GM19324 (cell line): ENCODE data around the gene SLC10A1.
"Not testable (repeated sequence)": the region's sequence is repeated elsewhere in the genome, so short reads cannot be mapped to it uniquely, and the experiment has no call there.

Experiments used
- ATAC-seq: cut with Tn5 transposase; IDR thresholded peaks from one replicate; pipeline ENCODE4 v1.9.1; 2021; ENCODE audit warnings: mild to moderate bottlenecking, moderate library complexity; ENCODE audit not compliant: unreplicated experiment, low FRiP score

Gene SLC10A1

DNA sequence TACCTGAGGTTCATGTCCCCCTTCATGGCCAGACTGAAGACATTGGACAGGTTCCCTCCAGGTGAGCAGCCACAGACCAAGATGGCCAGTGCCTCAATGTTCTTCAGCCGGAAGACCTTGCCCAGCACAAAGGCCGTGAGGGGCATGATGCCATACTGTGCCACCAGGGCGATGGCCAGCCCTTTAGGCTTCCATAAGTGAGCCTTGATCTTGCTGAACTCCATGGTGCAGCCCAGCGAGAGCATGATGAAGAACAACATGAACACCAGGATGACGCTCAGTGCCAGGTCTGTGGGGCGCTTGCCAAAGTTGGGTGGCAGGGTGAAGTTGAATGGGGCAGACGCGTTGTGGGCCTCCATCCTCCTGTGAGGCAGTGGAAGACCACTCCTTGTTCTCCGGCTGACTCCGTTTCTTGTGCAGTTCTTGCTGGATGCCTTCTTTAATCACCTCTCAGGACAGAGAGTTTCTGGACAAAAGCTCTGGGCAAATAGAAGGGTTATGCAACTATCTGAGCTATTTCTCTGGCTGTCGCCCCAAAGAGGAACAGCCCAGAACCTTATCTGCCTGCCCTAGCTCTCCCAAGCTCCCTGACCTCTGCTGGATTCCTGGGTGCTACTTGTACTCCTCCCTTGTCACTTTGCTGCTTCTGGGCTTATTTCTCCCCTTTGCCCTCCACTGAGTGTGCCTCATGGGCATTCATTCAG, at the start of gene SLC10A1:
Gene SLC10A1, minus strand, starts transcription at position 445 of the 704 bp plus-strand sequence. Its CDS starts 86 bp downstream, at position 359.
- ATAC-seq, result no peak

DNA sequence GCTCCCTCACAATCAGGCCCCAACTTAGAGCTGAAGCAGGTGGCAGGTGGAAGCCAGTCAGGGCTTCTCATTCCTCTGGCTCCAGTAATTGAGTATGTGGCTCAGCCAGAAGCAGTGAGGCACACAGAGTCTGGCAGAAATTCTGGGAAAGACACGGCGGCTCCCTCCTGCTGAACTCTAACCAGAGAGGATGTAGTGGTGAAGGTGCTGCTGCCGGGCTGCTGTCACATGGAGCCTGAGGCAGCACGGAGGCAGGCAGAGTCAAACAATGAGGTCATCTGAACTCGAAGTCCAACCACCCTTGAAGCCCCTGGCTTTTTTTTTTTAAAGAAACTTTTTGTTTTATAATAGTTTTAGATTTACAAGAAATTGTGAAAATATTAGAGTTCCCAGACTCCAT, 48.7 kb upstream of the SLC10A1 start:
- no peak for ATAC-seq

GRCh38 chr14:69845050-69845581, 48.1 kb upstream of the SLC10A1 start:
- ATAC-seq, result no peak

GRCh38 chr14:69844171-69844570, 47.1 kb upstream of the SLC10A1 start:
- no peak for ATAC-seq

DNA sequence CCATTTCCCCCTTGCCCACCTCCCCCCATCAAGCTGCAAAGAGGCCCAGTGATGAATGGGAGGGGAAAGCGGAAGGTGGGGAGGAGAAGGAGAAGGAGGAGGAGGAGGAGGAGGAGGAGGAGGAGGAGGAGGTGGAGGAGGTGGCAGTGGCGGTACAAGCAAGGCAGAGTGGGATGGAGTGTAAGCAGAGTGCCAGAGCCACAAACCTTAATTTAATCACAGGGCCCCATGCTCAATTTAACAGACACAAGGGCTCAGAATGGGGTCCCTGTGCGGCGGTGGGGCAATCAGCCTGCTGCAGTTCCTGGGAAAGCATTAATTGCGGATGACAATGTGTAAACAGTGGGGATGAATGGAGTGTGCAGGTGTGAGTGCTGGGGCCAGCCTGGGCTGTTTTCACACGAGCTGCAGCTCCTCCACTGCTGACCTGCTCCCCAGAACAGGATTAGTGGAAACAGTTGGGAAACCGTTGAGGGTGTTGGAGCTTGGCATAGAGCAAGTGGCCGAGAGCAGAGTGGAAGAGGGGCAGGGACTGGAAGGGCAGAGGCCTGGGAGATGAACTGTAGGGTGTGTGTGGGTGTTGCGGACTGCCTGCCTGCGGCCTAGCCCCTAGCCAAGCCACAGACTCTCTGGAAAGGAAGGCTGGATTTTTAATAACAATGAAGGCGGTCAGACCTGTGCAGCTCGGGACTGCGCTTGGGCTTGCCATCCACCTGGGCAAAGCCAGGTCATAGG, 45.8 kb upstream of the SLC10A1 start:
- no peak for ATAC-seq

GRCh38 chr14:69841656-69842055, 44.6 kb upstream of the SLC10A1 start:
- no peak for ATAC-seq

- no peak for ATAC-seq
These were observed 42.6 kb upstream of the SLC10A1 start for GRCh38 chr14:69839661-69840060.

- no peak for ATAC-seq
These were observed 41.9 kb upstream of the SLC10A1 start for GRCh38 chr14:69838881-69839416.

- no peak for ATAC-seq
These were observed 31.8 kb upstream of the SLC10A1 start for GRCh38 chr14:69828879-69829278.

- ATAC-seq, result no peak
These were observed 31.3 kb upstream of the SLC10A1 start for GRCh38 chr14:69828354-69828753.

DNA sequence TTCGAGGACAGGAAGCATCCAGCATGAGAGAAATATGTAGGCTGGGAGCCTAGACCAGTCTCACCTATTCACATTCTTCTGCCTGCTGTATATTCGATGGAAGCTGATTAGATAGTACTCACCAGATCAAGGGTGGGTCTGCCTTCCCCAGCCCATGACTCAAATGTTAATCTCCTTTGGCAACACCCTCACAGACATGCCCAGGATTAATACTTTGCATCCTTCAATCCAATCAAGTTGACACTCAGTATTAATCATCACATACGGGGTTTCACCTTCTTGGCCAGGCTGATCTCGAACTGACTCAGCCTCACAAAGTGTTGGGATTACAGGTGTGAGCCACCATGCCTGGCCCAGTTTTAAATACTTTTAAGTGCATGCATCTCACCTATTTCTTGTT, 30.5 kb upstream of the SLC10A1 start:
- no peak for ATAC-seq

- no peak for ATAC-seq
These were observed 25.4 kb upstream of the SLC10A1 start for GRCh38 chr14:69822456-69822855.

DNA sequence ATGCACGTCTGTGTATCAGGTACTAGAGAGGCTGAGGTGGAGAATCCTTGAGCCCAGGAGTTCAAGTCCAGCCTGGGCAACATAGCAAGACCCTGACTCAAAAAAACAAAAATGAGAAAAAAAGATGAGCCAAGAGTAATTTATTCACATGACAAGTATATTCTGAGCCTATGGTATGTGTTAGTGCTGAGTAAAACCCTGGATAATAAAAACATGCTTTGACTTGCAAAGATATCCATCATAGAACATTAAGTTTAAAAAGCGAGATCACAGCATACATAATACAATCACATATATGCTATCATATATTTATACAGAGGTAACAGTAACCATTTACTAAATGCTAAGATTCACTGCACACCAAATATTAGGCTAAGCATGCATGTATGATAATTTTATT, 23.9 kb upstream of the SLC10A1 start:
- ATAC-seq, result no peak

DNA sequence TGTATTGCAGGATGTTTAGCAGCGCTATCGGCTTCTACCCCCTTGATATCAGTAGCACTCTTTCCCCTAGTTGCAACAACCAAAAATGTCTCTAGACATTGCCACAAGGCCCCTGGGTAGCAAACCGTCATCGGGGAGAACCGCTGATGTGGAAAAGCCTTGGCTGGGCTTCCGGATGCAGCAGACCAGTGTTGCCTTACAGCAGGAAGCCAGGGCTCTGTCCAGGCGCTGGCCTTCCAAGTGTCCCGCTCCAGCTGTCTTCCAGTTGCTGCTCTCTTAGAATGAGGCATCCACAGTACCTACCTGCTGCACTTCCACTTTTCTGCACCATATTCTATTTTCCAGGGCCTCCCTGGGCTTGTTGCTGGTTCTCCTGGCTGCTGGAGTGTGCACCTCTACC, 22.6 kb upstream of the SLC10A1 start:
- ATAC-seq, result no peak

DNA sequence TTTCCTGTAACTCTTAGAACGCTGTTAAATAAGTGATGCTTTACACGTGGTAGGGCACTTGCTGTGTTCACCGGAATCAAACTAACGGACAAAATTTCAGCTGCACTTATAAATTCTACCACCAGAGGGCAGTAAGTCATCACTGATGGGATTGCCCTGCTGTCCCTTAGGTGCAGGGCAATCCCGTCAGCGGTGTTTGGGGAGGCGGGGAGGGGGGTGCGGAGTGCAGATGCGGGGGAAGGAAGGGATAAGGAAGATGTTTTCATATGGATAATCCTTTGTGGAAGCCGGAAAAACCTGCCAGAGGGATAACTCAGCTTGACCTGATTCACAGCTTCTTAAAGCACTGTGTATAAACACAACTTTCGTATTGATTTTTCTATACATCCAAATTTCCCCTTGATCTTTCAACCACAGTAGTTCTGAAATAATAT, 21.7 kb upstream of the SLC10A1 start:
- ATAC-seq, result no peak

- no peak for ATAC-seq
These were observed 19.2 kb upstream of the SLC10A1 start for GRCh38 chr14:69816216-69816615.

- no peak for ATAC-seq
These were observed 18.5 kb upstream of the SLC10A1 start for GRCh38 chr14:69815556-69815955.

DNA sequence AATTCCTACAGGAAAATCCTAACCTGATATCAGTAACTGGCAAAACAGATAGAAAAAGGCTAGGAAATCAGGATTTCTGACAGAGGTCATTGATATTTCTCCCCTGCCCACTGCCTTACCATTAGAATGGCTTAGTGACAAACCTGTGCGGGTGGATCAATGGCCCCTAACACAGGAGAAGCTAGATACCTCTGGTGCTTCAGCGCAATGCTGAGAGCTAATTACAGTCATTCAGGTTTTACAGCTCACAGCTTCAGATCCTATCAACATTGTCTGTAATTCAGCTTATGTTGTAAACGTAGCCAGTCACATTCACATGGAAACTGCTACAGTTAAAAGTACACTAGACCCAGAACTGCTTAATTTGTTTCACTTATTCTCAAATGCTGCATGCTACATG, 17.4 kb upstream of the SLC10A1 start:
- ATAC-seq, result no peak

DNA sequence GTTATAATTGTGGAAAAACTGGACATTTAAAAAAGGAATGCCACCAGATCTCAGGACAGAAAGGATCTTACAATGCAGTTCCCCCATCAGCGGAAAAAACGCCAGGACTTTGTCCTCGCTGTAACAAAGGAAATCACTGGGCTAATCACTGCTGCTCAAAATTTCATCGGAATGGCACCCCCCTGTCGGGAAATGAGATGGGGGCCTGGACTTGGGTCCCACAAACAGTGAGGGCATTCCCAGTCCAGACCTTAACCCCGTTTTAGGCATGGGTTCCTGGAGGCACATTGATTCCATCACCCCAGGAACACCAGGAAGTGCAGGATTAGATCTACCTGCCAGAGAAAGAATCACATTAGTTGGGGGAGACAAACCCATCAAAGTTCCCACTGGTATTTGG, 16.3 kb upstream of the SLC10A1 start:
- ATAC-seq, result not testable (repeated sequence)

- no peak for ATAC-seq
These were observed 15.7 kb upstream of the SLC10A1 start for GRCh38 chr14:69812711-69813110.

- no peak for ATAC-seq
These were observed 14.8 kb upstream of the SLC10A1 start for GRCh38 chr14:69811868-69812252.
